ENCODE measurements around the gene HMX3.

The HMX3 gene

GRCh38 chr10:123135415-123136141 lies at the start of gene HMX3:
TSS of gene HMX3 (plus strand) at chr10:123135970. CDS start at chr10:123136051, 81 bp downstream.
- no peak for DNase-seq (ENCODE audit: low read depth)

- DNase-seq (ENCODE audit: low read depth): no peak
Measured at GRCh38 chr10:123086281-123086680, 49.5 kb upstream of the HMX3 start.

DNA sequence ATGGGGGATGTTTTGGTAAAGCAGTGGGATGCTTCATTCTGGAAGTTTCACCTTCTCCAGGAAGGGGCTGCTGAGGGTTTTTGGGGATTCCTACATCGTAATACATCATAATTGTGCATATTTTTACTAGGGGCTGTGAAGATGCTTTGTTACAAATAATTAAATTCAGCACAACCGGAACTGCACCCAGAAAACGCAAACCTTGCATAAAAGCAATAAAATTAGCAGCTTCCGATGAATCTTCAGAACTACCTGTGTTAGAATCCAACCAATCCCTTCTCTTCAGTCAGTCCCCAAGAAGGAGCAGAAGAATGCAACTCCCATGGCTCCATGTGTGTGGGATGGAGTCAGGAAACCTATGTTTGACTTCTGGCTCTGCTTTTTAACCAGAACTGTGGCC lies 48.4 kb upstream of the HMX3 start:
- DNase-seq (ENCODE audit: low read depth): no peak

- DNase-seq (ENCODE audit: low read depth): no peak
Measured at GRCh38 chr10:123087786-123088185, 48.0 kb upstream of the HMX3 start.

GRCh38 chr10:123092635-123093414 lies 42.9 kb upstream of the HMX3 start:
- DNase-seq (ENCODE audit: low read depth): no peak

- no peak for DNase-seq (ENCODE audit: low read depth)
Measured at GRCh38 chr10:123093489-123093888, 42.3 kb upstream of the HMX3 start.

DNA sequence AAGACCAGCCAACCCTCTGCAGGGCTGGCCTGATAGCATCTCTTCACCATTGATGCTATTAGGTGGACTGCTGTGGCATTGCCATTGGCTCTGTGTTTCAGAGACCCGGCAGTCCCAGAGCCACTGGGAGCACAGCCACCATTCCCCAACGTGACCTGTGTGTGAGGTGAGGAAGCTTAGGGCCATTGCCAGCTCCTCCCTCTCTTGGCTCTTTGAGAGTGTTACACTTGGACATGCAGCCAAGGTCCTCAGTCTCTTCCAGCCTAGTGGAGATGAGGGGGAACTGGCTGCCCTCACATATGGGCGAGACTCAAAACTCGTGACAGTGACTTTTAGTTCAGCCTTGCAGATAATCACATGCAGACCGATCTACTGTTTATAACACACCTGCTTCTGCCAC lies 39.3 kb upstream of the HMX3 start:
- no peak for DNase-seq (ENCODE audit: low read depth)

DNA sequence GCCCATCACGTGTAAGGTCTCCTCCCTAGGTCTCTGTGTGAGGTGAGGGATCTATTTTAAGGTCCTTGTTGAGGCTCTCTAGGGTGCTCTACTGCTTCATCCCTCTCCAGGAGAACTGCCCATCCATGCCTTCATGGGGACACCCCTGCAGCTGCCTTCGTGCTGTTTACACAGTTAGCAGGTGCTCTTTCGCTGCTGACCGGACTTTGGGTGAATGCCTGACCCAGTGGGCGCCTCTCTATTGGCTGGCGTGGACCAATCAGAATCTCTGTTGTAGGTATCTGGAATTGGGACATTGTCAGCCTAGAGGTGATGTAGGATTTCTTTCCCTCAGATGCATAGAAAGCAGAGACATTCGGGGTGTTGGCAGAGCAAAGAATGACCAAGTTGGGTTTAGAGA lies 38.7 kb upstream of the HMX3 start:
- no peak for DNase-seq (ENCODE audit: low read depth)

GRCh38 chr10:123100030-123100762 lies 35.6 kb upstream of the HMX3 start:
- DNase-seq (ENCODE audit: low read depth): no peak

DNA sequence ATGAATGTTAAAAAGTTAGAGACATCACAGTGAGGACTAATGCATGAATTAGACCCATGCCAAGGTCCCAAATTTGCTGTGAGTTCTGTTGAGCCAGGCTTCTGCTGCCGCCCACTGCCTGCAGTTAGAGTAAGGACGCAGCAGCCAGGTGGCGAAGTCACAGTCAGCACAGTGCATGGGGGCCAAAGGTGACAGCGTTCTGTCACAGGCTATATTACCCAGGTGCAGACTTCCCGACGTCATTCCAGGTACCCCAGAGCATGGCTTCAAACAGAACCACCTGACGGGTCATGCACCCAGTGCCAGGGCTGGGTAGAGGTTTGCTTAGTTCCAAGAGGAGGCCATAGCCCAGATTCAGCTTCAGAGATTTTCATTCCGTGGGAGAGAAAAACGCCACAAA lies 33.9 kb upstream of the HMX3 start:
- DNase-seq (ENCODE audit: low read depth): no peak

DNA sequence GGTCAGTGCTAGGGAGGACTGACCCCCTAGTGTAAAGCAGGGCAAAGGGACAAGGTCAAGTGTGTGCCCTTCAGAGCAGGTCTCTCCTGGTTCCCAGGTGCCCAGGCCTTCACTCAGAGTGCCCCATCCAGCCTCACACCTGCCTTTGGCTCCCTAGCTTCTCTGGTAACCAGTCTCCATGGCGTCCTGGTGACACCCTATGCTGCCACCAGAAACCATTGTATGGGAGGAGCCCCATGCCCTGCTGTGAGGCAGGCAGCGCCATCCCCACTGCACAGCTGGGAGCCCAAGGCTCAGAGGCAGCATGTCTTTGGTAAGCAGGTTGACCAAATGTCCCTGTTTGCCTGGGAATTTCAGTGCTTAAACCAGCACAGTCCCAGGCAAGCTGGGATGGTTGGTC lies 33.1 kb upstream of the HMX3 start:
- no peak for DNase-seq (ENCODE audit: low read depth)

DNA sequence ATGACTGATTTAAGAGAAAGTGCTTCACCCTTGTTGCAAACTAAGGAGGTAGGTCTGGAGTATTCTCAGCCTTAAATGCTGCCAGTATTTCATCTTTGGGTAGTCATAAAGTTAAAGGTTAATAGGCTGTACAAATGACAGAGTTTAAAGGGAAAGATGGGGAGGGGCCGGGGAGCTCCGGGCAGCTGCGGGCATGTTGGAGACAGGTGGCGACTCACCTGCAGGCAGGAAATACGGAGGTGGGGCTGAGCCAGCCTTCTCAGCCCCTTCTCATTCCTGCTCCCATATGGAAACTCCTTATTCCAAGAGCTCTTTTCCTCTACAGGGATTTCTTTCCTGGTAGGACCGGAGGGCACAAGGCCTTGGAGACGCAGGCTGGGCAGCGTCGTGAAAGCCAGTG lies 31.8 kb upstream of the HMX3 start:
- DNase-seq (ENCODE audit: low read depth): no peak

DNA sequence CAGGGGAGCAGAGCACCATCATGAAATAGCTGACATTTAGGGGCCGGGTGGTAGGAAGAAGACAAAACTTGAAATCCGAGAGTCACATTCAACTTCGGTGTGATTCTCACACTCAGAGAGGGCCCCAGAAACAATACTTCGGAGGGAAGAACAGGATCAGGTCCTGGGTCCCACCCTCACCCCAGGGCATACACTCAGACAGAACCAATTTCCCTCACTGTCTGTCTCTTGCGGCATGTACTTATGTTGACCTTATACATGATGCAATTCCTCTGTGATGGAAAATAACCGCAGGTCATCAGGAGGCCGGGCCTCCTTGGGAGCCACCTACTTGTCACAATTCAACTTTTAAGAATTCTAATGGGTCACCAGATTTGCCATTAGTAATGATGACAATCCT lies 26.3 kb upstream of the HMX3 start:
- DNase-seq (ENCODE audit: low read depth): no peak

DNA sequence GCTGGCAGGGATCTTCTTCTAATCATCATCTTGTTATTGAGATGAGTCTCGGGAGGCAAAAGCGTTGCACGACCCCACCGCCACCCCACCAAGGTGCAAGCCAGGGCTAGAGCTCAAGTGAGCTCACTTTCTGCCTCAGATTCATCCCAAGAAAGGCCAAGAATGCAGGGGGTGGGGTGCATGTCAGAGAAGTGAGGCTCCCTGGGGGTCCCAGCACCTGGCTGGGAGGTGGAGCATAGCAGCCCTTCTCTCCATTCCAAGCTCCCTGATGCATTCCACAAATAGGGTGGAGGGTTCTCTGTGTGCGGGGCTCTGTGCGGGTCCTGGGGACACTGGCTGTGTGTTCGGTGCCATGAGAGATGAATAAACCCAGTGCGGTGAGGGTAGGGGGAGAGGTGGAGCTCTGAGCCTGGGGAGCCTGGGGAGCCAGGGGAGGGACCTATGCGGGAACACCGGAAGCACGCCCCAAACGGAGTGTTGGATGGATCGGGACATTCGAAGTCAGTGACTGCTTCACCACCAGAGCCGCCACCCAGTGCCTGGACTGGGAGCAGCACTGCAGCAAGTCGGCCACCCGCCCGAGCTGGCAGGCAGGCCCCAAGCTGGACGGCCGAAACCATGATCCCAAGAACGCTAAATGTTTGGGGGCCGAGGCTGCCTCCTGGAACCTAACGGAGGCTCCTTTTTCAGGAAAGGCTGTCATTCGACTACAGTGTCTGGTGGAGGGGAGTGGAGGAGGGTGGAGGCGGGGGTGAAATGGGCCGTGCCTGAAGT lies 17.9 kb upstream of the HMX3 start:
- no peak for DNase-seq (ENCODE audit: low read depth)

DNA sequence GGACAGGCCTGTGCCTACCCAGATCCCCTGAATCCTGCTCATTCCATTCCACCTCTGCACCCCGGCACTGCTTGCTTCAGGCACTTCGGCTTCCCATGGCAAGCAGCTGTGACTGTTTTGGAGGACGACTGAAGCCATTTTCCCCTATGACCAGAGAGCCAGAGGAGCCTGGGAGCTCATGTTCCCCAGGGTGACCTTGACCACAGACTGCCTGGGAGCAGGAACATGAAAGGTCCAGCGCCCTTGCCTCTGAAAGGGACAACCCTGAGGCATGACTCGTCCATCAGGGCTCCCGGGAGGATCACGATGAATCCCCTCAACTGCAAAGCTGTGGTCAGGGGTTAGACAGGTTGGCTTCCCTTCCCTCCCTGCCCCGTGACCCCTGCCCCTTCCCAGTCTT lies 16.7 kb upstream of the HMX3 start:
- DNase-seq (ENCODE audit: low read depth): no peak

GRCh38 chr10:123126246-123126645 lies 9.5 kb upstream of the HMX3 start:
- no peak for DNase-seq (ENCODE audit: low read depth)

DNA sequence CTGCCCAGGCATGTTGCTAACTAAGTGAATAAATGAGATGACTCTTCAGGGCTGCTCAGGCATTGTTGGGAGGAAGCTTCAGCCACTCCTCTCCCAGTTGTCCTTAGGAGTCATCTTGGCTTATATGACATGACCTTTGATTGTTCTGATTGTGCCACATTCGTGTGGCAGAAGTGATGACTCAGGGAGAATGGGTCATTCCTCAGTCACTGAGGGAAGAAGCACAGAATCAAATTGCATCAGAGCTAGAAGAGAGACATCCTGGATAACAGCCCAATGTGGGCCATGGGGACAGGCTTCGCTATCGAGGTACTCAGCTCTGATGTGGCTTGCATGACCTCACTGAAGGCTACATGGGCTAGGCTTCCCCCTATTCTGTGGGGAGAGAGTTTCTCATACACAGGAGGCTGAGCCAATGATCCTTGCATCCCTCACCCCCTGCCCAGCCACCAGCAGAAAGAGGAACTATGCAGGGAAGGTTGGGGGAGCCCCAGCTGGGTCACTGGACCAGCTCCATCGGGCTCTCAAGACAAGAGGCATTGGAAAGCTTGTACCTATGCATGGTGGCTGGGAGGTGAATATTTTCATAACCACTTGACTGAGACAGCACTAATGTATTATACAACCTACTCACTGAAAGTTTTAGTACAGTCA lies 6.0 kb upstream of the HMX3 start:
- DNase-seq (ENCODE audit: low read depth): no peak

DNA sequence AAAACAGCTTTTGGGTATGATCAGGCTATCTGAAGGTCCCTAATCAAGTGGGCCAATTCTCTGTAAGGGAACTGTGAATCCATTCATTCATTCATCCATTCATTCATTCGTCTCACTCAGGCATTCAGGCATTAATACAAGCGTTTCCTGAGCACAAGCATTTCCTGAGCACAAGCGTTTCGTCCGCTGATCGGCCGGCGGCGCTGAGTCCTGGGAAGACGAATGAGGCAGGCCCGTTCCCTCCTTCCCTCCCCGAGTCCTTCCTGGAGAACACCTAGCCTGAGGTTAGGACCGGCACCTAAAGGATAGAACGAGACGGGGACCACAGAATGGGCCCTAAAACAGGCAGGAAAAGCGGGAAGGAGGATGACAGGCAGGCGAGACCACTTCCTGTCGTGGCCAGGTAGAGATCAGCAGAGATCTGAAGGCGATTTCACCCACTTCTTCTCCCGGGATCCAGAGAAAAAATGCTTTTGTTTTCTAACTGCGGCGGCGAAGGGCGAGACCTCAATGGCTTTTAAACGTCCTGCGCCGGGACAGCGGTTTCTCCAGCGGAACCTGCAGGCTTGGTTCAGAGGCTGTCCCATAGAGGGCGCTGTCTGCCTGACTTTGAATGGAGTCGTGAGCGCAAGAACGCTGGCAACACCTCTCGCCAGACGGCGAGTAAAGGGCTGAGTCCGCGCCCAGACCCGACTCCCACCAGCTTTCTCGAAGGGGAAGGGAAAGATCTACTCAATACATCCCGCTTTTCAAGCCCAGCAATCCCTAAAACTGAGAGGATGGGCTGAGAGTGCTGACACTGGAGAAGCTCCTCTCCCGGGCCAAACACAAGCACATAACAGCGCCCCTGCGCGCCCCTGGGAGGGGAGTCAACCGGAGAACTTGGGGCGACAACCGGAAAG lies 2.9 kb upstream of the HMX3 start:
- peak; percentile 77 for DNase-seq (ENCODE audit: low read depth)

DNA sequence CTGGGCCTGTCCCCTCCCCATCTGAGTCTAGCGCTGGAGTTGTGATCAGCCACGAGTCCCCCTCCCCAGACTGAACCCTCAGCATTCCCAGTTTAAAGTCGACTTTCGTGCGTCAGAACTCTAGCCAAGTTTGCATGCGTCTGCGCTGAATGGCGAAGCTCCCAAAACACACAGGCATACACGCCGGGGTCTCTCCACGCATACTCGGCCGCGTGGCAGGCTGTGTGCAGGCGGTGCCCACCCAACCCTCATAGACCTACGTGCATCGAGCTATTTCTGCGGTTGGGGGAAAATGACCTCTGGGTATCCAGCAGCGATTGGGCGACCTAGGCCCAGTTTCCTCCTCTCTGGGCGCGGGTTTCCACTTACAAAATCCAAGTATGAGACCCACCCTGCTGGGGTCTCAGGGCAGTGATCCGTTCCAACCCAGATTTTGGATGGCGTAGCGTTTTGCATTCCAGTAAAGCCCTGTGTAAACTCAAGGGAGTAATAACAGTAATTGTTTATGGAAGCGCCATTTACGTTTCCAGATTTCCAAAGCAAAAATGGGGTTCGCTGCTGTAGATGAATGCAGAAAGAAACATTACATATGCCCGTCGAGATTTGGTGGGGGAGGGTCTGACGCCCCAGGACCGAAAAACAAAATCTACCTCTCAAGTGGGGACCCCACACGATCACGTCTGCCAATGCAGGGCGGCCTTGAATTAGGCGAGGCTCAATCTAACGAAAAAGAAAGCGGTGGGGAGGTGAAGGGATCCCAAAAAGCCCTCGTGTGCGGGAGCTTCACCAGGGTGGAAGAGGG lies 2.0 kb upstream of the HMX3 start:
- no peak for DNase-seq (ENCODE audit: low read depth)
